Endothelial cell of umbilical vein (primary cell): ENCODE measurements around the gene ATXN7L1. TPM values are rescaled to one million over a fixed set of nuclear protein-coding genes. Genes with fewer than 3 reads are reported as not detected.

Source experiments
- BruUV-seq: library from RNA; stranded (reverse); fragments of 400-500 nt; replicated peaks from 2 replicates; lab custom pipeline; 2021; lab: Mats Ljungman, UMichigan
- CTCF ChIA-PET: fragments of 300-600, 350-600 bp; sonication (Branson Sonifier 250); formaldehyde crosslinking; loops from one replicate; lab custom pipeline; 2021; ENCODE audit warnings: antibody characterized with exemption, inconsistent platforms; lab: Charles Lee
- POLR2A ChIA-PET: fragments of 300-600, 350-600 bp; sonication (Branson Sonifier 250); formaldehyde crosslinking; loops from one replicate; lab custom pipeline; 2021; ENCODE audit warnings: antibody characterized with exemption, inconsistent platforms; lab: Charles Lee
- DNase-seq: peaks from one replicate; pipeline ENCODE4 v3.0.0-alpha.2; 2011; ENCODE audit warnings: low read depth, low spot score
- FAIRE-seq: peaks from 2 replicates; lab custom pipeline; 2011; peaks lifted over from hg19 to GRCh38; lab: Jason Lieb, UNC
- H2AFZ ChIP-seq: 2 replicates; pipeline ENCODE4 v1.6.0; 2012; ENCODE audit warnings: low read depth, low read length, control low read depth, inconsistent platforms
- H3K27ac ChIP-seq: 2 replicates; pipeline ENCODE4 v1.5.1; 2011; ENCODE audit warnings: low read depth, mild to moderate bottlenecking, control low read depth, low read length, moderate library complexity; ENCODE audit not compliant: insufficient read depth
- H3K27me3 ChIP-seq, 2 experiments: 2 replicates each; pipeline versions ENCODE4 v1.6.0 to v1.6.1; 2011; ENCODE audit warnings: low read length in 2 of 2, mixed read lengths in 1 of 2; ENCODE audit not compliant: control insufficient read depth in 2 of 2, insufficient read depth in 2 of 2
- H3K36me3 ChIP-seq, 2 experiments: 2 replicates in 1 of 2; 3 replicates in 1 of 2; pipeline ENCODE4 v1.5.1; 2011; ENCODE audit warnings: low read length in 2 of 2, mild to moderate bottlenecking in 1 of 2, moderate library complexity in 1 of 2; ENCODE audit not compliant: control insufficient read depth in 2 of 2, insufficient read depth in 2 of 2; ENCODE audit errors: extremely low read depth in 1 of 2
- H3K4me1 ChIP-seq: 3 replicates; pipeline ENCODE4 v1.5.1; 2011; ENCODE audit warnings: mild to moderate bottlenecking, low read length; ENCODE audit not compliant: control insufficient read depth, insufficient read depth; ENCODE audit errors: extremely low read depth
- H3K4me2 ChIP-seq: 2 replicates; pipeline ENCODE4 v1.6.1; 2011; ENCODE audit warnings: low read length, control low read depth, mixed read lengths; ENCODE audit not compliant: insufficient read depth
- H3K4me3 ChIP-seq, 3 experiments: fragments of 200-600 bp in 1 of 3; sonication (generic), shearing (Covaris generic) in 1 of 3; replicated peaks in 1 of 3; 2 replicates each; pipeline ENCODE4 v1.5.1; 2011 to 2016; ENCODE audit warnings: control low read depth in 3 of 3, low read length in 3 of 3, mild to moderate bottlenecking in 2 of 3, inconsistent platforms in 1 of 3, low read depth in 1 of 3, moderate library complexity in 1 of 3; ENCODE audit not compliant: insufficient read depth in 1 of 3
- H3K79me2 ChIP-seq: 2 replicates; pipeline ENCODE4 v1.6.0; 2012; ENCODE audit warnings: low read length, inconsistent platforms; ENCODE audit not compliant: control insufficient read depth, insufficient read depth
- H3K9ac ChIP-seq: replicated peaks from 2 replicates; pipeline ENCODE3; 2011; ENCODE audit warnings: low read length, control low read depth; ENCODE audit not compliant: insufficient read depth; ENCODE audit errors: extremely low read depth
- H3K9me1 ChIP-seq: replicated peaks from 3 replicates; pipeline ENCODE4 v1.6.0; 2011; ENCODE audit warnings: mild to moderate bottlenecking, low read length; ENCODE audit not compliant: control insufficient read depth, insufficient read depth; ENCODE audit errors: extremely low read depth
- H3K9me3 ChIP-seq: replicated peaks from 2 replicates; pipeline ENCODE4 v1.5.1; 2012; ENCODE audit warnings: low read length, inconsistent platforms; ENCODE audit not compliant: control insufficient read depth, insufficient read depth
- H4K20me1 ChIP-seq: replicated peaks from 2 replicates; pipeline ENCODE3; 2011; ENCODE audit warnings: mild to moderate bottlenecking, low read length; ENCODE audit not compliant: control insufficient read depth, insufficient read depth; ENCODE audit errors: extremely low read depth
- EZH2 ChIP-seq: IDR thresholded peaks from 2 replicates; pipeline ENCODE4 v1.6.1; 2012; ENCODE audit warnings: borderline replicate concordance, low read depth, mild to moderate bottlenecking, moderate library complexity, low read length, inconsistent platforms; ENCODE audit not compliant: severe bottlenecking
- FOS ChIP-seq: IDR thresholded peaks from 2 replicates; pipeline ENCODE4 v1.6.1; 2011; ENCODE audit warnings: mild to moderate bottlenecking, low read length, moderate library complexity, borderline replicate concordance; ENCODE audit not compliant: insufficient read depth
- GATA2 ChIP-seq: IDR thresholded peaks from 2 replicates; pipeline ENCODE4 v1.7.0; 2011; ENCODE audit warnings: low read depth, mild to moderate bottlenecking, moderate library complexity, mixed read lengths, low read length; ENCODE audit not compliant: insufficient read length, insufficient read depth
- JUN ChIP-seq: IDR thresholded peaks from 2 replicates; pipeline ENCODE4 v1.6.1; 2011; ENCODE audit warnings: borderline replicate concordance, low read depth; ENCODE audit not compliant: insufficient read length, insufficient read depth
- MYC ChIP-seq: IDR thresholded peaks from one replicate; pipeline ENCODE4 v1.6.1; 2011; ENCODE audit warnings: mild to moderate bottlenecking, low read depth, low read length
- POLR2A ChIP-seq: IDR thresholded peaks from 2 replicates; pipeline ENCODE4 v1.6.1; 2012; ENCODE audit warnings: low read depth, mild to moderate bottlenecking, control low read depth, low read length
- POLR2AphosphoS5 ChIP-seq: IDR thresholded peaks from 2 replicates; pipeline ENCODE4 v1.6.1; 2012; ENCODE audit warnings: low read depth, mild to moderate bottlenecking, control low read depth, low read length, moderate library complexity; ENCODE audit not compliant: insufficient read depth
- dilution Hi-C: fragments of 300-500 bp; cut with MboI; formaldehyde crosslinking; loops from one replicate; pipeline ENCODE4 v1.15.0; 2019; ENCODE audit warnings: low sequenced_read_pairs; ENCODE audit not compliant: extremely low pct_ligation_motif_present
- intact Hi-C: fragments of 100-400 bp; cut with micrococcal nuclease; formaldehyde crosslinking; loops from one replicate; pipeline ENCODE4 v1.10.0; 2022
- polyA plus RNA-seq, 4 experiments: library from polyadenylated mRNA; depleted of rRNA in 3 of 4; stranded (reverse) in 3 of 4; unstranded in 1 of 4; fragments of >200 nt; gene quantifications; 2 replicates each; pipeline versions ENCODE4 v1.2.1 to v1.2.3, GENCODE V29; 2011 to 2012; ENCODE audit warnings: missing spikeins in 1 of 4
- total RNA-seq: library from RNA; stranded (reverse); gene quantifications from 2 replicates; pipeline ENCODE4 v1.2.3, GENCODE V29; 2021
- TF ChIP-seq, protein P1 (sequence below), 2 donors: IDR thresholded peaks; 1 replicate in 1 of 2; 2 replicates in 1 of 2; pipeline ENCODE4 v1.5.1; 2011; ENCODE audit warnings: low read length in 2 of 2, mild to moderate bottlenecking in 2 of 2, moderate library complexity in 2 of 2, control low read depth in 1 of 2, inconsistent platforms in 1 of 2, low read depth in 1 of 2; ENCODE audit not compliant: insufficient read depth in 1 of 2; ENCODE audit errors: extremely low read depth in 1 of 2
- TF ChIP-seq, protein P2 (sequence below): IDR thresholded peaks from 2 replicates; pipeline ENCODE4 v1.6.1; 2011; ENCODE audit not compliant: insufficient read depth, insufficient read length

ATXN7L1 gene
- total and polyA plus RNA-seq, 2 donors (not counting 3 experiments of a cell fraction or from before 2014, with no cell fraction given), result 4.6 to 15.6 TPM

DNA sequence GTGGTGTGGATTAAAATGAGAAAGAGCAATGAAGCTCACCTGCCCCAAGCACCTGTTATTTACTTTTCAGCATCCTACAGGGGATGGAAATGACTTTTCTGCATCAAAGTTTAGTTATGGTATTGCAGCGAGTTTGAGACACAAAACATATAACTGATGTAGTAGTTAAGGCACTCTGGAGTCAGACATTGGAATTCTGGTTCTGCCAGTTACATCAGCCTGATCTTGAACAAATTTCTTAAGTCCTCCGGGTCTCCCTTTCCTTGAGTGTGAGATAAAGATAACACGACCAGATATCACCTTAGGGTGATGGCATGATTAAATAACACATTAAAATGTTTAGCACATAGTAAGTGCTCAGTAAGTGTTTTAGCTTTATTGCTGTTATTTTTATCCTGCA lies 97.4 kb downstream of the ATXN7L1 start:
- DNase-seq, result no peak
- intact Hi-C loops, result no loop called here
- no peaks in the 10 kb centered on the region for H3K9me3 ChIP-seq
- no peaks in the 10 kb centered on the region for H3K79me2 ChIP-seq
- H3K27ac ChIP-seq, result no peak overlapping the region
- H3K36me3 ChIP-seq, result no peaks in the 10 kb centered on the region
- H2AFZ ChIP-seq, result no peak overlapping the region
- H3K27me3 ChIP-seq, result no peaks in the 10 kb centered on the region
- BruUV-seq, result no TSS peak
- POLR2A ChIA-PET, result no interaction called here
- FAIRE-seq, result no peak
- H3K4me2 ChIP-seq, result no peak overlapping the region
- CTCF ChIA-PET, result interaction anchor here (1.4 kb wide), 1 partner anchor 118 kb away, joined by 3 read pairs; no protein-coding TSS in a partner anchor
- H3K9ac ChIP-seq, result no peak overlapping the region
- H3K9me1 ChIP-seq, result no peaks in the 10 kb centered on the region
- no peaks in the 10 kb centered on the region for H4K20me1 ChIP-seq
- TF ChIP-seq JUN (no peak), GATA2 (no peak), EZH2 (no peak), FOS (no peak), POLR2A (no peak), POLR2AphosphoS5 (no peak), MYC (no peak)
- TF ChIP-seq, protein P1, sequence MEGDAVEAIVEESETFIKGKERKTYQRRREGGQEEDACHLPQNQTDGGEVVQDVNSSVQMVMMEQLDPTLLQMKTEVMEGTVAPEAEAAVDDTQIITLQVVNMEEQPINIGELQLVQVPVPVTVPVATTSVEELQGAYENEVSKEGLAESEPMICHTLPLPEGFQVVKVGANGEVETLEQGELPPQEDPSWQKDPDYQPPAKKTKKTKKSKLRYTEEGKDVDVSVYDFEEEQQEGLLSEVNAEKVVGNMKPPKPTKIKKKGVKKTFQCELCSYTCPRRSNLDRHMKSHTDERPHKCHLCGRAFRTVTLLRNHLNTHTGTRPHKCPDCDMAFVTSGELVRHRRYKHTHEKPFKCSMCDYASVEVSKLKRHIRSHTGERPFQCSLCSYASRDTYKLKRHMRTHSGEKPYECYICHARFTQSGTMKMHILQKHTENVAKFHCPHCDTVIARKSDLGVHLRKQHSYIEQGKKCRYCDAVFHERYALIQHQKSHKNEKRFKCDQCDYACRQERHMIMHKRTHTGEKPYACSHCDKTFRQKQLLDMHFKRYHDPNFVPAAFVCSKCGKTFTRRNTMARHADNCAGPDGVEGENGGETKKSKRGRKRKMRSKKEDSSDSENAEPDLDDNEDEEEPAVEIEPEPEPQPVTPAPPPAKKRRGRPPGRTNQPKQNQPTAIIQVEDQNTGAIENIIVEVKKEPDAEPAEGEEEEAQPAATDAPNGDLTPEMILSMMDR (IDR thresholded peaks at IDR 0.05; ENCODE audit: extremely low read depth in 1 of 2, insufficient read depth in 1 of 2, low read depth in 1 of 2, low read length in 2 of 2), result no peak
- TF ChIP-seq, protein P2, sequence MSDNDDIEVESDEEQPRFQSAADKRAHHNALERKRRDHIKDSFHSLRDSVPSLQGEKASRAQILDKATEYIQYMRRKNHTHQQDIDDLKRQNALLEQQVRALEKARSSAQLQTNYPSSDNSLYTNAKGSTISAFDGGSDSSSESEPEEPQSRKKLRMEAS, result no peak
- no peak overlapping the region for H3K4me3 ChIP-seq
- H3K4me1 ChIP-seq, result peaks cover 21% of the 10 kb centered on the region
- dilution Hi-C loops, result no loop called here
